HG02870 (cell line): Measurements from ENCODE around the gene NUP93.
A peak's percentile ranks its signal among the peaks of the same experiment; 100 is the strongest.

ENCODE experiments used
- ATAC-seq: cut with Tn5 transposase; IDR thresholded peaks from one replicate; pipeline ENCODE4 v1.9.1; 2021; ENCODE audit warnings: mild to moderate bottlenecking, moderate library complexity; ENCODE audit not compliant: unreplicated experiment

Gene NUP93

GRCh38 chr16:56847173-56847910, 117.4 kb downstream of the NUP93 start:
- ATAC-seq = no peak

GRCh38 chr16:56848029-56848936, 118.4 kb downstream of the NUP93 start:
- ATAC-seq = no peak

- ATAC-seq = no peak
Measured at GRCh38 chr16:56848955-56849689, 119.2 kb downstream of the NUP93 start.

- no peak for ATAC-seq
Measured at GRCh38 chr16:56849690-56850680, 120.1 kb downstream of the NUP93 start.

GRCh38 chr16:56851671-56852400, 121.9 kb downstream of the NUP93 start:
- no peak for ATAC-seq

- ATAC-seq = no peak
Measured at GRCh38 chr16:56852401-56852730, 122.4 kb downstream of the NUP93 start.

- no peak for ATAC-seq
Measured at GRCh38 chr16:56852968-56853367, 123.0 kb downstream of the NUP93 start.

- no peak for ATAC-seq
Measured at GRCh38 chr16:56855201-56855600, 125.3 kb downstream of the NUP93 start.

- no peak for ATAC-seq
Measured at GRCh38 chr16:56855946-56856345, 126.0 kb downstream of the NUP93 start.

GRCh38 chr16:56856876-56857447, 127.0 kb downstream of the NUP93 start:
- no peak for ATAC-seq

- ATAC-seq = no peak
Measured at GRCh38 chr16:56858374-56858773, 128.4 kb downstream of the NUP93 start.

GRCh38 chr16:56859636-56860035, 129.7 kb downstream of the NUP93 start:
- ATAC-seq = no peak

- ATAC-seq = peak; percentile 82
Measured at GRCh38 chr16:56860226-56861020, 130.5 kb downstream of the NUP93 start.

GRCh38 chr16:56861092-56861610, 131.2 kb downstream of the NUP93 start:
- ATAC-seq = peak; percentile 2

- ATAC-seq = no peak
Measured at GRCh38 chr16:56861756-56862155, 131.8 kb downstream of the NUP93 start.

- no peak for ATAC-seq
Measured at GRCh38 chr16:56862776-56863175, 132.8 kb downstream of the NUP93 start.

- ATAC-seq = no peak
Measured at GRCh38 chr16:56864960-56865359, 135.0 kb downstream of the NUP93 start, which contains the start of gene SLC12A3. Gene SLC12A3, plus strand, starts transcription at chr16:56865207. Its CDS starts 29 bp downstream, at chr16:56865236.
